Upper lobe of left lung (tissue), 6 donors: Measurements from ENCODE around the gene RPS28. TPM values are rescaled to one million over a fixed set of nuclear protein-coding genes. Genes with fewer than 3 reads are reported as not detected.

Experiments
- ATAC-seq, 2 donors: fragments of 200-7000 bp; cut with Tn5 transposase; one replicate each; pipeline ENCODE4 v1.9.1; 2022; ENCODE audit warnings: mild to moderate bottlenecking in 2 of 2, moderate library complexity in 2 of 2; ENCODE audit not compliant: low FRiP score in 2 of 2
- DNase-seq, 2 donors: peaks; one replicate each; pipeline ENCODE4 v3.0.0-alpha.2; 2019 to 2020
- H3K27ac ChIP-seq, 4 donors: fragments of 200-600 bp; sonication (generic); one replicate each; pipeline ENCODE4 v1.5.1; 2016 to 2019
- H3K27me3 ChIP-seq, 4 donors: fragments of 200-600 bp; sonication (generic); one replicate each; pipeline ENCODE4 v1.5.1; 2017 to 2019
- H3K36me3 ChIP-seq, 4 donors: fragments of 200-600 bp; sonication (generic); one replicate each; pipeline ENCODE4 v1.5.1; 2016 to 2019
- H3K4me1 ChIP-seq, 4 donors: fragments of 200-600 bp; sonication (generic); one replicate each; pipeline ENCODE4 v1.5.1; 2018 to 2019
- H3K4me3 ChIP-seq, 4 donors: fragments of 200-600 bp; sonication (generic); one replicate each; pipeline ENCODE4 v1.5.1; 2017 to 2019; ENCODE audit warnings: mild to moderate bottlenecking in 2 of 4, moderate library complexity in 1 of 4
- H3K9me3 ChIP-seq, 4 donors: fragments of 200-600 bp; sonication (generic); one replicate each; pipeline ENCODE4 v1.5.1; 2018 to 2019
- EP300 ChIP-seq, 4 donors: sonication (generic); formaldehyde crosslinking; IDR thresholded peaks; one replicate each; pipeline ENCODE4 v1.5.1; 2017; ENCODE audit warnings: antibody characterized with exemption in 4 of 4, control low read depth in 2 of 4
- POLR2A ChIP-seq, 4 donors: fragments of 450-650 bp; IDR thresholded peaks; one replicate each; pipeline ENCODE4 v1.5.1; 2016 to 2017; ENCODE audit warnings: antibody characterized with exemption in 4 of 4, mild to moderate bottlenecking in 2 of 4
- POLR2AphosphoS5 ChIP-seq, 2 donors: sonication (generic); formaldehyde crosslinking; IDR thresholded peaks; one replicate each; pipeline ENCODE4 v1.5.1; 2017; ENCODE audit warnings: antibody characterized with exemption in 2 of 2
- WGBS, 2 donors: methylation state at CpG; one replicate each; pipeline ENCODE4 v1.1.5; 2017 to 2018; 5-methylcytosine and 5-hydroxymethylcytosine counted together
- total RNA-seq, 6 donors: library from RNA; depleted of rRNA in 4 of 6; stranded (reverse); fragments of >200 nt in 4 of 6; gene quantifications; one replicate each; pipeline versions ENCODE4 v1.1.0 to v1.2.1, GENCODE V29; 2016 to 2021
- TF ChIP-seq, protein P1 (sequence below), 6 experiments: fragments of 450-650 bp in 4 of 6; fragments of 200-600 bp in 2 of 6; sonication (generic) in 2 of 6; IDR thresholded peaks; one replicate each; pipeline ENCODE4 v1.5.1; 2016 to 2019; ENCODE audit warnings: antibody characterized with exemption in 6 of 6
- donor health status: DM: no; HTN: no; CAD: no; lungs with moderate emphysema.
- donor health status: DM: no; HTN: yes; CAD: no; lungs with severe emphysema.

Gene RPS28
- total RNA-seq, 6 donors from 2014 or later = 282 to 1,919 (median 843) TPM

DNA sequence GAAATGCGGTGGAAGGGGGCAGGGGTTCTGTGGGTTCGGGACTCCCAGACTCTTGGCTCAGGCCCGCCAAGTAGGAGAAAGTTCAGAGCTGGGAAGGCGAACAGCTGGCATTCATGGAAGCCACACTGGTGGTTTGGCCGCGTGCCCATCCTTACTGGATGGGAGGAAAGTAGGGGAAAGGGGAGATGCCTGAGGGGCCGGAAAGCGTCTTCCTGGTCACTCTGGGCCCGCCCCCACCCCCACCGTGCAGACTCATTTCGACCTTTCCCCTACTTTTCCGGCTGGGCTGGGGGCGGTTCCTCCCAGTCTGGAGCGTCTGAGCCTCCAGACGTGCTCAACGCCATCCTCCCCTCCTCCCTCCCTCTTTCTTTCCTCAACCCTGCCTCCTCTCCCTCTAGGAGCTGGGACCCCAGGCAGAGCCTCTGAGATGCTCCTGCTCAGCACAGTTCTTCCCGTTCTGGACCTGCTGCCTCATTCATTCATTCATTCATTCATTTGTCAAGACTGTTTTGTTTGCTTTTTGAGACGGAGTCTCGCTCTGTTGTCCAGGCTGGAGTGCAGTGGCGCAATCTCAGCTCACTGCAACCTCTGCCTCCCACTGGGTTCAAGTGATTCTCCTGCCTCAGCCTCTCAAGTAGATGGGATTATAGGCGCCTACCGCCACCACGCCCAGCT lies 46.2 kb downstream of the RPS28 start:
- DNase-seq = peak in 1 of 2 donors; percentile 80
- Histone ChIP-seq H3K27me3 (peaks cover 0 to 3% (median 1%) of the 10 kb centered on the region in 4 donors), H3K4me1 (peaks cover 42 to 63% (median 53%) of the 10 kb centered on the region in 4 donors), H3K27ac (peak overlapping the region; percentile 38 to 78 (median 57)), H3K9me3 (no peaks in the 10 kb centered on the region), H3K36me3 (peaks cover 0 to 3% (median under 1%) of the 10 kb centered on the region in 4 donors), H3K4me3 (peak overlapping the region in 1 of 4 donors; percentile 16)
- 20 to 33% methylated on average over 12 to 21 of the region's 23 CpGs for WGBS, 2 donors
- peak; percentile 45 to 91 for TF ChIP-seq POLR2AphosphoS5 (IDR thresholded peaks at IDR 0.05)
- TF ChIP-seq POLR2A (IDR thresholded peaks at IDR 0.05) = no peak
- peak in 2 of 4 donors; percentile 38 to 69 for TF ChIP-seq EP300 (IDR thresholded peaks at IDR 0.05)
- ATAC-seq = peak; percentile 64 to 70

DNA sequence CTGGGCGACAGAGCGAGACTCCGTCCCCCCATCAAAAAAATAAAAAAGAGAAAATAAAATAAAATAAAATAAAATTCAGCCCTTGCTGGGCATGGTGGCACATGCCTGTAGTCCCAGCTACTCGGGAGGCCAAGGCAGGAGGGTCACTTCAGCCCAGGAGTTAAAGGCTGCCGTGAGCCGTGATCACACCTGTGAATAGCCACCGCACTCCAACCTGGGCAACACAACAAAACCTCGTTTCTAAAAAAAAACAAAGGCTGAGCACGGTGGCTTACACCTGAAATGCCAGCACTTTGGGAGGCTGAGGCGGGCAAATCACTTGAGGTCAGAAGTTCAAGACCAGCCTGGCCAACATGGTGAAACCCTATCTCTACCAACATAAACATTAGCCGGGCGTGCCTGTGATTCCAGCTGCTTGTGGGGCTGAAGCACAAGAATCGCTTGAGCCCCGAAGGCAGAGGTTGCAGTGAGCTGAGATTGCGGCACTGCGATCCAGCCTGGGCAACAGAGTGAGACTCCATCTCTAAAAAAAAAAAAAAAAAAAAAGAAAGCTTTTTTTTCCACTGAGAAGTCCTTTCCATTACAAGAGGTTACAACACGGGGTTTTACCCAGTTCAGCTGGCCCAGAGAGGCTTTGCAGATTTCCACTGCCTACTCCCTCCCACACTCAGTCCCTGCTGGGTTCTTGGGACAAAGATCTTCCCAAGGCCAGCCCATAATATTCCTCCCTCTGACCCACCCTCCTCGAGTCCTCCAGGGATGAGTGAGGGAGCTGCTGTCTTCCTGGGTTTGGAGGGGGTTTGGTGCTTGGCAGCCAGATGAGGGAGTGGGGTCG lies 49.1 kb downstream of the RPS28 start:
- DNase-seq = no peak
- ATAC-seq = peak in 1 of 2 donors; percentile 12
- TF ChIP-seq POLR2A (IDR thresholded peaks at IDR 0.05) (no peak), EP300 (IDR thresholded peaks at IDR 0.05) (no peak), POLR2AphosphoS5 (IDR thresholded peaks at IDR 0.05) (peak in 1 of 2 donors; percentile 6)
- TF ChIP-seq, protein P1, sequence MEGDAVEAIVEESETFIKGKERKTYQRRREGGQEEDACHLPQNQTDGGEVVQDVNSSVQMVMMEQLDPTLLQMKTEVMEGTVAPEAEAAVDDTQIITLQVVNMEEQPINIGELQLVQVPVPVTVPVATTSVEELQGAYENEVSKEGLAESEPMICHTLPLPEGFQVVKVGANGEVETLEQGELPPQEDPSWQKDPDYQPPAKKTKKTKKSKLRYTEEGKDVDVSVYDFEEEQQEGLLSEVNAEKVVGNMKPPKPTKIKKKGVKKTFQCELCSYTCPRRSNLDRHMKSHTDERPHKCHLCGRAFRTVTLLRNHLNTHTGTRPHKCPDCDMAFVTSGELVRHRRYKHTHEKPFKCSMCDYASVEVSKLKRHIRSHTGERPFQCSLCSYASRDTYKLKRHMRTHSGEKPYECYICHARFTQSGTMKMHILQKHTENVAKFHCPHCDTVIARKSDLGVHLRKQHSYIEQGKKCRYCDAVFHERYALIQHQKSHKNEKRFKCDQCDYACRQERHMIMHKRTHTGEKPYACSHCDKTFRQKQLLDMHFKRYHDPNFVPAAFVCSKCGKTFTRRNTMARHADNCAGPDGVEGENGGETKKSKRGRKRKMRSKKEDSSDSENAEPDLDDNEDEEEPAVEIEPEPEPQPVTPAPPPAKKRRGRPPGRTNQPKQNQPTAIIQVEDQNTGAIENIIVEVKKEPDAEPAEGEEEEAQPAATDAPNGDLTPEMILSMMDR (IDR thresholded peaks at IDR 0.05) = no peak
- H3K27ac ChIP-seq = no peak overlapping the region
- 78 to 86% methylated on average over 19 of the region's 19 CpGs for WGBS, 2 donors
- H3K36me3 ChIP-seq = peaks cover 0 to 13% (median 8%) of the 10 kb centered on the region in 4 donors
- no peaks in the 10 kb centered on the region for H3K27me3 ChIP-seq
- H3K4me3 ChIP-seq = no peak overlapping the region
- H3K9me3 ChIP-seq = no peaks in the 10 kb centered on the region
- peaks cover 17 to 33% (median 30%) of the 10 kb centered on the region in 4 donors for H3K4me1 ChIP-seq

DNA sequence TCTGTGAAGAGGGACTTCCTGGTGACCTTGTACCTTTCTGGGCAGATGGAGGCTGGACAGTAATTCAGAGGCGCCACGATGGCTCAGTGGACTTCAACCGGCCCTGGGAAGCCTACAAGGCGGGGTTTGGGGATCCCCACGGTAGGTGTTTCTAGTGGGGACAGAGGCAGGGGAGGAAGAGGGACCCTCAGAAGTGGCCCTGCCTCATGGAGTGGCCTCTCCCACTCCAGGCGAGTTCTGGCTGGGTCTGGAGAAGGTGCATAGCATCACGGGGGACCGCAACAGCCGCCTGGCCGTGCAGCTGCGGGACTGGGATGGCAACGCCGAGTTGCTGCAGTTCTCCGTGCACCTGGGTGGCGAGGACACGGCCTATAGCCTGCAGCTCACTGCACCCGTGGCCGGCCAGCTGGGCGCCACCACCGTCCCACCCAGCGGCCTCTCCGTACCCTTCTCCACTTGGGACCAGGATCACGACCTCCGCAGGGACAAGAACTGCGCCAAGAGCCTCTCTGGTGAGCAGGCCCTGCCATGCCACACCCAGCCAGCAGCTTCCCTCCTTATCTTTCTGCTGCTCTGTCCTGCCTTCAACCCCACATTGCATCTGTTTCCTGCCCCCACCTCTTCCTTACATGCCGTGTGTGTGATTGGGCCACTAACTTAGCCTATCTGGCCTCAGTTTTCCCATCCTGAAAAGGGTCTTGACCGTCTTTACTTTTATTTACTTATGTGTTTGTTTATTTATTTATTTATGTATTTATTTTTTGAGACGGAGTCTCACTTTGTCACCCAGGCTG lies 49.9 kb downstream of the RPS28 start:
- H3K4me3 ChIP-seq = no peak overlapping the region
- peaks cover 0 to 13% (median 8%) of the 10 kb centered on the region in 4 donors for H3K36me3 ChIP-seq
- H3K27ac ChIP-seq = no peak overlapping the region
- no peaks in the 10 kb centered on the region for H3K9me3 ChIP-seq
- TF ChIP-seq POLR2AphosphoS5 (IDR thresholded peaks at IDR 0.05) (peak in 1 of 2 donors; percentile 38), POLR2A (IDR thresholded peaks at IDR 0.05) (no peak), EP300 (IDR thresholded peaks at IDR 0.05) (no peak)
- TF ChIP-seq, protein P1 (IDR thresholded peaks at IDR 0.05) = no peak
- ATAC-seq (no peak), DNase-seq (peak in 1 of 2 donors; percentile 77)
- H3K4me1 ChIP-seq = peaks cover 17 to 27% (median 26%) of the 10 kb centered on the region in 4 donors
- H3K27me3 ChIP-seq = no peaks in the 10 kb centered on the region
- WGBS, 2 donors = 83 to 85% methylated on average over 27 to 28 of the region's 28 CpGs

Other genes starting within 250 kb of the RPS28 start
- 100 to 1,000 TPM in 1 of 6 donors, 10 to 100 TPM in 1, 1 to 10 TPM in 3, under 1 TPM in 1; 0.10 to 106 (median 8.0) TPM for gene FBN3, start 171.9 kb upstream of the RPS28 start, total RNA-seq
- 100 to 1,000 TPM in 1 of 6 donors, 10 to 100 TPM in 5; 55.5 to 131 (median 63.8) TPM for gene CERS4, start 112.1 kb upstream of the RPS28 start, total RNA-seq
- gene CD320, start 13.1 kb upstream of the RPS28 start, total RNA-seq = 10 to 100 TPM; 10.5 to 54.0 (median 27.3) TPM
- 10 to 100 TPM; 13.6 to 50.9 (median 31.1) TPM for gene NDUFA7, start 121 bp upstream of the RPS28 start, total RNA-seq
- 100 to 1,000 TPM in 1 of 6 donors, 10 to 100 TPM in 5; 27.7 to 109 (median 56.9) TPM for gene KANK3, start 21.8 kb downstream of the RPS28 start, total RNA-seq
- 10 to 100 TPM in 4 of 6 donors, 1 to 10 TPM in 1, not detected in 1; 1.8 to 27.7 (median 13.4) TPM for gene ANGPTL4, start 42.7 kb downstream of the RPS28 start, total RNA-seq
- 100 to 1,000 TPM in 4 of 6 donors, 10 to 100 TPM in 2; 55.0 to 158 (median 130) TPM for gene RAB11B, start 68.9 kb downstream of the RPS28 start, total RNA-seq
- gene MARCHF2, start 91.8 kb downstream of the RPS28 start, total RNA-seq = 100 to 1,000 TPM in 3 of 6 donors, 10 to 100 TPM in 3; 72.2 to 266 (median 111) TPM
- gene HNRNPM, start 123.5 kb downstream of the RPS28 start, total RNA-seq = 100 to 1,000 TPM in 5 of 6 donors, 10 to 100 TPM in 1; 95.2 to 188 (median 149) TPM
- gene PRAM1, start 181.1 kb downstream of the RPS28 start, total RNA-seq = 10 to 100 TPM in 4 of 6 donors, 1 to 10 TPM in 2; 8.7 to 66.0 (median 36.4) TPM
- 10 to 100 TPM; 10.5 to 39.8 (median 25.4) TPM for gene ZNF414, start 192.7 kb downstream of the RPS28 start, total RNA-seq